HG03469 (cell line): ENCODE data around the gene NEBL.

Experiments used
- ATAC-seq: cut with Tn5 transposase; IDR thresholded peaks from one replicate; pipeline ENCODE4 v1.9.1; 2021; ENCODE audit warnings: mild to moderate bottlenecking, moderate library complexity, moderate number of reproducible peaks; ENCODE audit not compliant: unreplicated experiment

NEBL gene

DNA sequence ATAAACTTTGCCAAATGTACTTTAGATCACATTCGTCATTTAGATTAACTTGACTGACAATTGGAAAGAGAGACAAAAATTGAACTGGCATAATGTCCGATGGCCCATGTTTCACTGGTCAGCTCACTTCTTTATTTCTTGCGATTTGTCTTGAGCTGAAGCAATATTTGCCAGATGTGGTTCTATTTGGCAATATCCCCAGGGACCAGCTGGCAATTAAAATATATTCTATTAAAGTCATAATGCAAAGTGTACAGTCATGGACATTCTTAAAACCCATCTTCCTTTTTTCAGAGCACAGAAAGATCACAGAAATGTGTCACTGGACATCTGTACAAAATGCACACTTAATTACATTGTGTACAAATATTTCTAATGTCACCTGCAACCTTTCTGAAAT, 26.3 kb downstream of the NEBL start:
- no peak for ATAC-seq

DNA sequence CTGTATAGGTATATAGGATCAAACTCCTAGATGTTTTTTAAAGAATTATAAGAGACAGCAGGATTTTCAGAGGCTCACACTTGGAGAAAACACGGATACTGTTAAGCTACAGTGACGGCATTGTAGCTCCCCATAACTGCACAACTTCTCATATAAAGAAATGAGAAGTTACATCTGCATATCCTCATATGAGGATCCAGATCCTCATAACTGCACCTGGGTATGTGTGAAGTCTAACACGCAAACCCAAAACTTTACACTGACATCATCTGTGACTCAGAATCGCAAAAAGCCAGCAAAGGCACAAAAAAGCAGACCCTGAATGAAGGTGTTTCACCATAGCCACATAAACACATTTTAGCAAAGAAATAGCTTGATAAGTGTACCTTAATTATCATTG, 34.1 kb downstream of the NEBL start:
- no peak for ATAC-seq

DNA sequence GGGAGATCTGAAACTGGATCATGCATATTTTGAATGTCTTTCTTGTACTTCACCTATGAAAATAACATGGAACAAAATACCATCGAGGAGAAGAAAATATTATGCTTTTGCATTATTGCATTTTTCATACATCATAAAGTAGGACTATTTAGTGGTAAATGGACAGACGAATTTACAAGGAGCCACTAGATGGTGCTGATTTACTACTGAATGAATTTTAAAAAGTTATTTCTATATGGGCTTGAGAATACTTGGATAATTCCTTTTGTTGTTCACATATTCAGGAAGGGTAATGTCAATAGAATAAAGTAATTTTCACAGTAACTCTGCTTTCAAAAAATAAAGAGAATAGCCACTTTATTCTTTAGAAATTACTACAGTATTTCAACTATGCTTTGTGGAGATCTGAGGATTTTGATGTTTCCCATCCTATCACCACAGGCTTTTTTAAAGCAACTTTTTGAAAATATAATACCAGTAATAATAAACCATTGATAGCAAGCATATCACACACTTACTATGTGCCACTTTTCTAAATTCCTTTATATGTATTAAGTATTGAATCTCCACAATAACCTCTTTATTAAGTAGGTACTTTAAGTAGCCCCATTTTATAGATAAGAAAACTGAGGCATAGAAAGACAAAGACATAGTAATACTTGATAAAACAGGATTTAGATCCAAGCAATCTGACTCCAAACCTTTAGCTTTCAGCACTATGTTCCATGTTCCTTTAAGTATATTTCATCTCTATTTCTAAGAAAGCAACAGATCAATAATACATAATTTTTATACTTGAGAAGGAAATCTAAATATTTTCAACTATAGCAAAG, 38.6 kb downstream of the NEBL start:
- ATAC-seq, result no peak

DNA sequence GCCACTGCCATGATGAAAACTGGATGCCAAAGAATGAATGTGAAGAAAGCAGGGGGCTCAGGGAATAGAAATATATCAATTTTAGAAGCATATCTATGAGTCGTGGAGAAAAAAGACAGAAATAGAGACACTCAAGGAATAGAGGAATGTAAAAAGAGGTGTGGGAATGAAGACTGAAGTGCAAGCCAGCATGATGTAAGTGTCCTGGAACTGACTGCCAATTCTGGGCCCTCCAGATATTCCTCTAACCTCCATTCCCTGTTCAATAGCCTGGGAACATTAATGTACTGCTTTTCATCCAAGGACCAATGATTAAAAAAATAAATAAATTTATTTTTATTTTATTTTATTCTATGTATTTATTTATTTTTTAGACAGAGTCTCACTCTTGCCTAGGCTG, 40.6 kb downstream of the NEBL start:
- ATAC-seq, result no peak

DNA sequence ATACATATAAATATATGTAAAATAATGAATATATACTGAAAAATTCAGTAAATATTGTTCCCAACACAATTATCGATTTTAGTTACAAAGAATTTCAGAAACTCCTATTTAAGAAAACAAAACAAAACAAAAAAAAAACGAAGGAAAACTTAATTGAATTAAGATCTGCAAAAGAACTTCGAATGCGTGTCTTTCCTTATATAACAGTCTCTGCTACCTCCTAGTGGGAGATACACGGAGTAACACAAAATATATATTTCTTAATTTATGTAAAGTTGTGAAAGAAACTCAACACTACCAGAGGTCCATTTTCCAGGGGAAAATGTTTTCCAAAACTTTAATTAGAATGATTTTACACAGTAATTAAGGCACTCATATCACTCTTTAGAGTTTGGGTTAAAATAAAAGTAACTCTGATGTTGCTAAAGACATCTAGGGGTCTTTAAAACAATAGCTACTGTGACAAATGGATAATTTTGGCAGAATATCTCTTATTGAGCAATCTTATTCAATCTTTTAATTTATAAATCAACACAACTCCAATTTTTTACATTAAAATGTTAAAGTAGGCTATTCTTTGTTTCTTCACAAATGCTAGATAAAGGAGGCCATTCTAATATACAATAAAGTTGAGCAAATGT, 41.6 kb downstream of the NEBL start:
- ATAC-seq, result no peak

DNA sequence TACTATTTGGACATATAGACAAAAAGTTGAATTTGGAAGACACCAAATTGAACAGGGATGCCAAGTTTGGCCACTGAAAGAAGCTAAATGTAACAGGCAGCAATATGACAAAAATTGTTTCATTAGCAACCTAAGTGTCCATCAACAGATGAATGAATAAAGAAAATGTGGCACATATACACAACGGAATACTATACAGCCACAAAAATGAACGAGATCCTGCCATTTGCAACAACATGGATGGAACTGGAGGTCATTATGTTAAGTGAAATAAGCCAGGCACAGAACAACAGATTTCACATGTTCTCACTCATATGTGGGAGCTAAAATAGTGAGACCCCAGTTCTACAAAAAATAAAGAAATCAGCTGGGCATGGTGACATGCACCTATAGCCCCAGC, 43.8 kb downstream of the NEBL start:
- ATAC-seq, result no peak

DNA sequence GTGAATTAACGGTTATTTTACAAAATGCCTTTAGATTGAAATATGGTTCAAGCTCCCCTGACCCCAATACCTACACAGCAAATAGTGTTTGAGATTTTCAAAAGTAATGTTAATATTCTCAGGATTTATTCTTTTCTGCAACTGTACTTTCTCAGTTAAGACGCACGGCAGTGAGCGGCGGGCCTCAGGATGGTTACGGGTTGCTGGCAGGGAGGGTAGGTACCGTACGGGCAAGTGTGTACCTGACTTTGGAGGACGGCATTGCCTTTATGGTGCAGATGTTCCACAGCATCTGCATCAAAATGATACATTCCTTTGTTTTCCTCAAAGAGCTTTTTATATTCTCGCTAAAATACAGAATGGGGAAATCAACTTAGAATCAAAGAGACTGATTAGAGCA, 44.8 kb downstream of the NEBL start:
- ATAC-seq, result no peak

DNA sequence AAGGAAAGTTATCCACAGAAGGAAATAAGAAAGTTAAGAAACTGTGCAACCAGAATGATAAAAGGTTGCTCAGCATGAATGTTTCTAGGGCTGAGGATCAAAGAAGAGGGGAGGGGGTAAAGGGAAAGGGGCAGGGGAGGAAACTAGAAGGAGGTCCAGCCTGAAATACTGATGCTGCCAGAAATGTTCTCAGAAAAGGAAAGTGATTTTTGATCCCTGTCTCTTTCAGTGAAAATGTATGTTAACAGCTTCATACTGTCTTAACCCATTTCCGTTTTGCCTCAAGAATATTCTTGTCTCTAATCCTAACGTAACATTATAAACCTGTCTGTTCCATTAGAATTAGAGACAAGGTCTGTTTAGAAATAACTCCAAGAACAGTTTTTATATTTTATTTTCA, 49.6 kb downstream of the NEBL start:
- ATAC-seq, result no peak

DNA sequence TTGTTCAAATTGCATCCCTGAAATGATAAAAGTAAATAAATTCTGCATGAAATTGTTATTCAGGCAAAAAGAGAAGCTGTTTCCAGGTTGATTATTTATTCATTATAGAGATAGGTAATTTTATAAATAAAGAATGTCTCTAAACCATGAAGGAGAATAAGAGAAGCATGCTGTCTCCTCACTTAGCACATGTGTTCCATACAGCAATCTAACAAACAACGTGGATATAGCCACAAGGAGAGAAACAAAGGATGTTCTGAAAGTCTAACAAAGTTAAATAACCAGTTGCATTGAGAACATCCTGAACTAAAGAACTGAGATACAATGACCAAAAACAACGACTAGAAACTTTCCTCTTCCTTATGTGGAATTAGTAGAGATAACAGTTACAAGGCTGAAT, 50.8 kb downstream of the NEBL start:
- ATAC-seq, result no peak

DNA sequence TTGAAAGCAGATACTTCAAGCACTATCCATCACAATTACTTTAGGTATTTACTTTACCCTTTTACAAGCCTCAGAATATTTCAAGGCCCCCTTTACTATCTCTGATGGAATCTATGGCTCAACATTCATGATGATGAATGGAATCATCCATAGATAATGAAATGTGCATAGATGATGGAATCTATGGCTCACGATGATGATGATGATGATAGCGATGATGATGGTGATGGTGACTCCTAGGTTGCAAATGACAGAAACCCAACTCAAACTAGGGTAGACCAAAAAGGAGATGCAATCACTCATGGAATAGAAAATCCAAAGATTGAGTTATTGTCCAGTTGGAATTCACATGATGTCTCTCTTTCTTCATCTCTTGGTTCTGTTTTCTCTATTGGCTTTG, 55.7 kb downstream of the NEBL start:
- ATAC-seq, result no peak

DNA sequence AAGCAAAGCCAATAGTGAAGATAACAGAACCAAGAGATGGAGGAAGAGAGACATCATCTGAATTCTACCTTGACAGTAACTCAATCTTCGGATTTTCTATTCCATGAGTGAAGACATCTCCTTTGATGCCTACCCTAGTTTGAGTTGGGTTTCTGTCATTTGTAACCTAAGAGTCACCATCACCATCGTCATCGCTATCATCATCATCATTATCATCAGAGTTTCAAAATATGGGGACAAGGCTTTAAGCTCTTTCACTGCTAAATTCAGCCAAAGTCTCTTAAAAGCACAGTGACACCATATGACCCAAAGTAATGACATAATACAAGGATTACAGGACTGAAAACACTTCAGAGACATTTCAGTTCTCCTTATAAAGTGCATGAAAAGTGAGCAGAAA, 57.2 kb downstream of the NEBL start:
- ATAC-seq, result no peak

DNA sequence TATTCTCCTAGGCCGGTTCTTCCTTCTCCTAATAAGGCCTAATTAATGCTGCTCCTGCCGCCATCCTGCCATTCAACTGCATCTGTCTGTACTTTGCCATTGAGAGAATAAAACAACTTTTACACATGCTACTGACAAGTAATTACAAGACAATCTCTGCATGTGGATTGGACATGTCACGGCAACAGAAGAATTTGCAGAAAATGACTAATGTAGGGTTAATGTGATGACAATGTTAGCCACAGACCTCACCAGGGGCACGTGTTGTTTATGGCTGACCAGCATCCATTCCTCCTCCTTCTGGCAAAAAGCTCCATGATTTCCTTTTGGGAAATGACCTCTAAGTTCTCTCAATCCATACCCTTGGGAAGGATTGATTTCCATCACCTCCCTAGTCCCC, 58.0 kb downstream of the NEBL start:
- no peak for ATAC-seq

DNA sequence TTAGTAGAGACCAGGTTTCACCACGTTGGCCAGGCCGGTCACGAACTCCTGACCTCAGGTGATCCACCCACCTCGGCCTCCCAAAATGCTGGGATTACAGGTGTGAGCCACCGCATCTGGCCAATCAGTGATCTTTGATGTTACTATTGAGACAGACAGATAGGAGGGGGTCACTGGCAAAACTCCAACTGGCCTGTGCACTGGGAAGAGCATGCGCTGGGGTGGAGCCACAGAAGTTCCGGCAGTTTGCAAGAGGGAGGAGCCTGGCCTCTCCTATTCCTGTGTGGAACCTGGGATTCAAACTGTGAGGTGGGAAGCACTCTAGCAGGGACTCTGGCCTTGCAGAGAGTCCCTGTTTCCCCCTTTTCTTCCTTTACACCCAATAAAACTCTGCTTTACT, 60.7 kb downstream of the NEBL start:
- no peak for ATAC-seq

DNA sequence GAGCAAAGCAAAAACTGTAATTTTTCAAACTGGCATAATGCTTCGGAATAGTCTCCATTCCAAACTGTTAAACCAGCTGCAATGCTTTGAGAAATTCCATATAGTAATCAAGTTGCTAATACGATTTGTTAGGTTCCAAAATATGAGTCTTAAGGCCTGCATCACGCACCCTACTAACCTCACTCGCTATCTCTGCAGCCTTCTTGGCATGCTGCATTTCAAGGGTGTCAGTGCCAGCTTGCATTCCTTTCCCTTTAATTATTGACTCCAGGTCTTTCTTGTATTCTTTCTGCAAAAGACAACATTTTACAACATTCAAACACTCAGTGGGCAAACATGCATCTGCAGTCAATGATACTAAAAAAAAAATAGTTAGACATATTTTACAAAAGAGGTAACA, 61.8 kb downstream of the NEBL start:
- no peak for ATAC-seq

DNA sequence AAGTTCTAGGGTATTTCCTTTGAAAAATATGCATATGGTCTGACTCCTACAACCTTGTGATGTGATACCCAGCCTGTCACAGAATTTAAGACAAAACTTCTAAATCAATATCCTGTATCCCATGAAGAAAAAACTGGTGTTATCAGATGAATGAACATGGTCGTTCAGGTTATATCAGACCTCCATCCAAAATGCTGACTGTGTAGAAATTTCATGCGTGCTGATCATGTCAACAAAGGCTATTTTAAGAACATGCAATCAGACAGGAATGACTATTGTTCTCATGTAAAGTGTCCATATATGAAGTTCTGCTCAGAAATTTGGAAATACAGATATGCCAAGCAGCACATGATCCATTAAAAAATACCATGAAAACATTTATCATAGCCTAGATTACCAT, 62.3 kb downstream of the NEBL start:
- no peak for ATAC-seq

DNA sequence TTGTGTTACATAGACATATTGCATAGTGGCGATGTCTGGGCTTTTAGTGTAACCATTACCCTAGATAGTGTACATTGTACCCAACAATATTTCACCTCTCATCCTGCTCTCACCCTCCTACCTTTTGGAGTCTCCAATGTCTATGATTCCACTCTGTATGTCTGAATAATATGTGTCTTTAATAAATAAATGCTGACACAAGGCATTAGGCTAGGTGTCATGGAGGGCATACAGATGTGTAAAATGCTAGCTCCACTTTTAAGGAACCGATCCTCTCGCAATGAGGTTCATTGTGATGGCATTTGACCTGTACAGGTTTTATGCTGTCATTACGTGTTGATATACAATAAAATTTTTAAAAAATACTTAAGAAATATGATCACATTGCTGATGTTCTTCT, 74.3 kb downstream of the NEBL start:
- no peak for ATAC-seq

DNA sequence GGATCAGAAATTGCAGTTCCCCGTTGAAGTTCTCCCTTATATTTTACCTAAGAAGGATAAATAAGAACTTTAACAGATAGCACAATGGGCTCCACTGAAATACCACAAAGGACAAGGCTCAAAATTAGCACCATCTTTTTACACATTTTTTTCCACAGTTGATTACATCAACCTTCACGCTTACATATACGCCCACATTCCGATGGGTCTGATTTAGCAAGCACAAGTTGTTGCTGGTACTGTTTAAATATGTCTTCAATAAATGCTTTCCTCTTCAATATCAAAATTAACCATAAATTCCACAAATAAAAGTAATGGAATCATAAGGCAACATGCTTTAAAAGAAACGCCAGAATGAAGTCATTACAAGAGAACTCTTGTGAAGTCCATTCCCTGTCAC, 79.5 kb downstream of the NEBL start:
- no peak for ATAC-seq

DNA sequence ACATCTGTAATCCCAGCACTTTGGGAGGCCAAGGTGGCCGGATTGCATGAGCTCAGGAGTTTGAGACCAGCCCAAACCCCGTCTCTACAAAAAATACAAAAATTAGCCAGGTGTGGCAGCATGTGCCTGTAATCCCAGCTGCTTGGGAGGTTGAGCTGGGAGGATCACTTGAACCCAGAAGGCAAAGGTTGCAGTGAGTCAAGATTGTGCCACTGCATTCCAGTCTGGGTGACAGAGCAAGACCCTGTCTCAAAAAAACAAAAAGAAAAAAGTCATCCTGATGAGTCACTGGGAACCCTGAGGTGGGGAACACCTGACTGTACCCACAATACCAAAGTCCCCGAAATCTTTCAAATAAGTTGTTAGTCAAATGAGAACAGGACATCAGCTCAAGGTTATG, 80.0 kb downstream of the NEBL start:
- no peak for ATAC-seq

DNA sequence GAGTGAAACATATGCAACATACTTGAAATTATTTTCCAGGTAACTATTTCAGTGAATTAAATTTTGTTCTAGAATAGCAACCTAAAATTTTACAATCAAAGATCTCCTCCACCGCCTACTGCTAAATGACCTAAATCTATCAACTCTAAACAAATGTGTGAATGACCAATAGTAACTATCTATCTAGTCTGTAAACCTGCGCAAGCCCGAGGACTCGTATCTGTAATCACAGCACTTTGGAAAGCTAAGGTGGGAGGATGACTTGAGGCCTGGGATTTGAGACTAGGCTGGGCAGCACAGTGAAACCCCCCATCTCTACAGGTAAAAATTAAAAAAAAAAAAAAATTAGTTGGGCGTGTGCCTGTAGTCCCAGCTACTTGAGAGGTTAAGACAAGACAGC, 83.0 kb downstream of the NEBL start:
- no peak for ATAC-seq

DNA sequence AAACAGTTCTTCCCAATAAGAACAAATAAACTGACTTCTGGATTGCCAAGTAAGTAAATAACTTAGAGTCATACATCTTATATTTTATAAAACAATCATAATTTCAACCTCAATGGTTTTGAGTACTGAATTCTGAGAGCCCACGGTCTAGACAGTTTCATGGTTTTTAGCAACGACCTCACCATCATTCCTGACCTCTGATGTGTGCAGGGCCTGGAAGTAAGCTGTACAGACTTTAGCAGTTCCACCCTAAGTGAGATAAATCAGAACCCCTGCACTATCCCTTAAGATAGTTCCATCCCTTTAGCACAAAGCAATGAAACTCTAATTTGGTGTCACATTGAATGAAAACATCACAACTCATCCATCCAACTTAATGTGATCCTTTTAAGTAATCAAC, 86.0 kb downstream of the NEBL start:
- ATAC-seq, result no peak

DNA sequence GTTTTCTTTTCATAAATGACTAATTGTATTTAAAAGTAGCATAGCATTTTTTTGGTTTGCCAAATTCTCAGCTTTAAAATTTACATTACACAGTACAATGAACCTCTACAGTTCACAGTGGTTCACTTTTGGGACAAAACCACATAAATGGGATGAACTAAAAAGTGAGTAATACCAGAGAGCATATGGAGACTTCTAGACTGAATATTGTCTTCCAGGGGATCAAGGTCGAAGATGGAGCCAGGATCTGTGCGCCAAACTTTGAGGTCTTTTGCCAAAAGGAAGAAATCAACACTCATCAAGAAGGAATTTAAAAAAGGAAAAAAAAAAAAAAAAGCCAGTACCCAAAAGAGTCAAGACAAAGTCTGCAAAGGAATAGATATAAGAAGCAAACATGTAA, 87.5 kb downstream of the NEBL start:
- no peak for ATAC-seq

DNA sequence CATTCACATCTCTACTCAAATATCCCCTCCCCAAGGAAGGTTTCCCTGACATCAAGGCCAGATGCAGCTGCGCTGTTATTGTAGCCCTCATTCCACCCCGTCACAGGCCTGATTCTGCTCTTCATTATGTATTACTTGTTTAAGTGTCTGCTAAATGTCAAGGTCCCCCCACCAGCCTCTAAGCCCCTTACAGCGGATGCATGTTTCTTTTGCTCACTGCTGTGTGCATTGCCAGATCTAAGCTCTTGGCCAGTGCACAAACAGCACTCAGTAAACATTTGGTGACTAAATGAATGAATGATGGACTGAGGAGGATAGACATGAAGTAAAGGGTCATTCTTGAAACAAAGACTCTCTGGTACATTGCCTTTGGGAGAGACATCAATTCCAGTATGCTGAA, 90.6 kb downstream of the NEBL start:
- no peak for ATAC-seq

DNA sequence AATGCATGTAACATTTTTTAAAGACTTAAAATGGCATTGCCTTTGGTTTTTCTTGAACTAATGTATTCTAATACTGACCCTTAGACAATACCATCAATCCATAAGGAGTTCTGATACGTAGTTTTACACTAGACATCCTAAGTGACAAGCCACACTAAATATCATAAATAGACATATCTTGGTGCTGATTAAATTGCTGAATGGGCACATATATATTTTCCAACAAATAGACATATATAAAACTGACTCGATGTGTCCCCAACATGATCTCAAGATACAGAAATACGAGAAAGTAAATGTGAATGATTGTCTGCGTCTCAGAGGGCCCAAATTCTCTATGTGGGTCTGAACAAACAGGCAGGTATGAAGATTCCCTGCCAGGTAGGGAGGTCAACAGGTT, 99.8 kb downstream of the NEBL start:
- no peak for ATAC-seq
